ACC112 (cell line): ENCODE data around the gene MCC.

ENCODE experiments used
- H2AFZ ChIP-seq: fragments of 200-600 bp; sonication (generic); one replicate; pipeline ENCODE4 v1.6.0; 2017; ENCODE audit warnings: antibody characterized with exemption, low read length; ENCODE audit not compliant: unreplicated experiment
- H3K27ac ChIP-seq: fragments of 200-600 bp; sonication (generic); 2 replicates; pipeline ENCODE4 v1.5.1; 2014; ENCODE audit warnings: low read depth, mild to moderate bottlenecking, antibody characterized with exemption, low read length, moderate library complexity
- H3K27me3 ChIP-seq: fragments of 200-600 bp; sonication (generic); 2 replicates; pipeline ENCODE4 v1.6.1; 2014; ENCODE audit warnings: mild to moderate bottlenecking, antibody characterized with exemption, low read length, moderate library complexity, mixed read lengths; ENCODE audit not compliant: insufficient read depth
- H3K36me3 ChIP-seq: fragments of 200-600 bp; sonication (generic); 2 replicates; pipeline ENCODE4 v1.6.1; 2016; ENCODE audit warnings: mild to moderate bottlenecking, antibody characterized with exemption, low read length, moderate library complexity, mixed read lengths; ENCODE audit not compliant: insufficient read depth
- H3K4me1 ChIP-seq: fragments of 200-600 bp; sonication (generic); one replicate; pipeline ENCODE4 v1.6.1; 2016; ENCODE audit warnings: low read length, mixed read lengths; ENCODE audit not compliant: insufficient read depth, unreplicated experiment, control insufficient read depth
- H3K4me3 ChIP-seq: fragments of 200-600 bp; sonication (generic); 2 replicates; pipeline ENCODE4 v1.5.1; 2014; ENCODE audit warnings: mild to moderate bottlenecking, low read depth, low read length
- H3K79me2 ChIP-seq: fragments of 200-600 bp; sonication (generic); one replicate; pipeline ENCODE4 v1.6.0; 2016; ENCODE audit warnings: low read length; ENCODE audit not compliant: control insufficient read depth, unreplicated experiment, insufficient read depth

MCC gene

DNA sequence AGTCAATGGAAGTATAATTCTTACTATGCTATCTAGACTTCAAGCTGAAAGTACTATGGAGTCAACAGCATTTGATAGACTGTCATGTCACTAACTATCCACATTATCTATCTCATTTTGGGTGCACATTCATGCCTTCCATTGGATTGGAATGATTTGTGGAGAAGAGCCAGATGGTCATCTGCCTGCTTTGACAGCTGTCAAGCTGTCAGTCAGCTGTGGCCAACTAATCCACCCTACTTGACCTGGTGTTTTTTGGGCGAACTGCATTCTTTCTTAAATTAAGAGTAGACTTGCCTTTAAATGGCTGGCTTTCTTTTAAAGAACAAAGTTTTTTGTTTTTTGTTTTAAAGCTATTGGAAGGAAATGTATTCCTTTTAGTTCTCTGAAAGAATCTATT is 360.2 kb downstream of the MCC start:
- Histone ChIP-seq H3K79me2 (no peaks in the 10 kb centered on the region), H3K4me3 (no peak overlapping the region), H3K27me3 (no peaks in the 10 kb centered on the region), H3K27ac (no peak overlapping the region), H3K4me1 (no peaks in the 10 kb centered on the region), H3K36me3 (no peaks in the 10 kb centered on the region), H2AFZ (no peak overlapping the region)

- H3K36me3 ChIP-seq, result no peaks in the 10 kb centered on the region
- H3K4me3 ChIP-seq, result no peak overlapping the region
- H3K27me3 ChIP-seq, result no peaks in the 10 kb centered on the region
- H3K4me1 ChIP-seq, result peaks cover 10% of the 10 kb centered on the region
- no peaks in the 10 kb centered on the region for H3K79me2 ChIP-seq
- H2AFZ ChIP-seq, result no peak overlapping the region
- H3K27ac ChIP-seq, result no peak overlapping the region
Observed at GRCh38 chr5:113127021-113127420, 361.2 kb downstream of the MCC start.

GRCh38 chr5:113125371-113125770 is 362.9 kb downstream of the MCC start:
- peaks cover 15% of the 10 kb centered on the region for H3K4me1 ChIP-seq
- no peak overlapping the region for H3K27ac ChIP-seq
- no peak overlapping the region for H2AFZ ChIP-seq
- no peaks in the 10 kb centered on the region for H3K36me3 ChIP-seq
- H3K79me2 ChIP-seq, result no peaks in the 10 kb centered on the region
- no peak overlapping the region for H3K4me3 ChIP-seq
- H3K27me3 ChIP-seq, result no peaks in the 10 kb centered on the region

- no peak overlapping the region for H3K27ac ChIP-seq
- H3K27me3 ChIP-seq, result no peaks in the 10 kb centered on the region
- H3K4me3 ChIP-seq, result no peak overlapping the region
- no peaks in the 10 kb centered on the region for H3K79me2 ChIP-seq
- H3K36me3 ChIP-seq, result no peaks in the 10 kb centered on the region
- H2AFZ ChIP-seq, result no peak overlapping the region
- H3K4me1 ChIP-seq, result peaks cover 15% of the 10 kb centered on the region
Observed at GRCh38 chr5:113124914-113125313, 363.3 kb downstream of the MCC start.

DNA sequence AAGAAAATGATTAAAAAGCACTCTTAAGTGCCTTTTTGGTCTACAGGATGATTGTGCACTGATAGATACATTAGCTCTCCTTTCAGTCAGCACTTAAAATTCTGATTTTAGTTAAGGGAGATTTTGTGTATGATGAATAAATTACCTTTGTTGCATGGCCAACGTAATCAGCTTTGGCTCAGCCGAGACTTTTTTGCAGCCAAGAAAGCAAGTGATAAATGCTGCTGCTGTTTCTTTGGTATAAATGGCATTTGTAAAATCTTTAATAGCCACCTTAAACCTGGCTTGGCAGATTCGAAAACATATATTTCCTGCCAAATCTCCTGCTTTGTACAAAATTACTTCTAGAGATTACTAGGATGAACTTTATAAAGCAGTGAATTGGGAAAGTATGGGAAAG is 364.0 kb downstream of the MCC start:
- Histone ChIP-seq H3K79me2 (no peaks in the 10 kb centered on the region), H3K36me3 (no peaks in the 10 kb centered on the region)

DNA sequence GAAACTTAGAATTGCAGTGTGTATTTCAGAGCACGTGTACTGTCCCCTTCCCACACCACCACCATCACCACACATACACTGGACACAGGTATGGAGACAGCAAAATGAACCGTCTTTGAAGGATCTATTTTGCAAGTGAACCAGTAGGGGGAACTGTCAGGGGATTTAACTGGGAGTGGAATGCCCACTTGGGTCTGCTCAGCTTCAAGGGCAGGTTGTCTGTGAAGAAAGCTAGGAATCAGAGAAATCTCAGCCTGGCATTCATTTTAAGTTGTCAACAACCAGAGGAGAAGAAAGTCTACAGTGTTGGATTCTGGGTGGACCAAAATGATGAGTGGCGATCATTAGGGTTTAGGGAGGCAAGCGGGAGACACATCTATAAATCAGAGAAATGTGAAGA is 364.6 kb downstream of the MCC start:
- no peaks in the 10 kb centered on the region for H3K27me3 ChIP-seq
- H3K27ac ChIP-seq, result no peak overlapping the region
- no peak overlapping the region for H3K4me3 ChIP-seq
- H2AFZ ChIP-seq, result no peak overlapping the region
- no peaks in the 10 kb centered on the region for H3K79me2 ChIP-seq
- peaks cover 25% of the 10 kb centered on the region for H3K4me1 ChIP-seq
- H3K36me3 ChIP-seq, result no peaks in the 10 kb centered on the region

More for the DNA sequence above, 364.0 kb downstream of the MCC start:
- no peak overlapping the region for H2AFZ ChIP-seq
- no peaks in the 10 kb centered on the region for H3K27me3 ChIP-seq
- H3K4me1 ChIP-seq, result peaks cover 20% of the 10 kb centered on the region
- no peak overlapping the region for H3K27ac ChIP-seq
- H3K4me3 ChIP-seq, result no peak overlapping the region

GRCh38 chr5:113122053-113122452 is 366.2 kb downstream of the MCC start:
- H2AFZ ChIP-seq, result no peak overlapping the region
- H3K79me2 ChIP-seq, result no peaks in the 10 kb centered on the region
- H3K4me3 ChIP-seq, result no peak overlapping the region
- no peaks in the 10 kb centered on the region for H3K27me3 ChIP-seq
- H3K27ac ChIP-seq, result peak overlapping the region; percentile 85
- H3K4me1 ChIP-seq, result peaks cover 25% of the 10 kb centered on the region
- no peaks in the 10 kb centered on the region for H3K36me3 ChIP-seq

- no peak overlapping the region for H3K27ac ChIP-seq
- no peak overlapping the region for H3K4me3 ChIP-seq
- H3K27me3 ChIP-seq, result no peaks in the 10 kb centered on the region
- no peaks in the 10 kb centered on the region for H3K79me2 ChIP-seq
- no peaks in the 10 kb centered on the region for H3K36me3 ChIP-seq
- no peak overlapping the region for H2AFZ ChIP-seq
- peaks cover 25% of the 10 kb centered on the region for H3K4me1 ChIP-seq
Observed at GRCh38 chr5:113119246-113119924, 368.9 kb downstream of the MCC start.

GRCh38 chr5:113118765-113119164 is 369.5 kb downstream of the MCC start:
- Histone ChIP-seq H3K4me1 (peaks cover 25% of the 10 kb centered on the region), H3K79me2 (no peaks in the 10 kb centered on the region), H3K27me3 (no peaks in the 10 kb centered on the region), H3K27ac (no peak overlapping the region), H2AFZ (no peak overlapping the region), H3K4me3 (no peak overlapping the region), H3K36me3 (no peaks in the 10 kb centered on the region)

GRCh38 chr5:113118298-113118697 is 370.0 kb downstream of the MCC start:
- no peak overlapping the region for H3K27ac ChIP-seq
- H3K79me2 ChIP-seq, result no peaks in the 10 kb centered on the region
- peaks cover 25% of the 10 kb centered on the region for H3K4me1 ChIP-seq
- H3K27me3 ChIP-seq, result no peaks in the 10 kb centered on the region
- H3K4me3 ChIP-seq, result no peak overlapping the region
- H2AFZ ChIP-seq, result no peak overlapping the region
- no peaks in the 10 kb centered on the region for H3K36me3 ChIP-seq

- H3K27ac ChIP-seq, result no peak overlapping the region
- no peak overlapping the region for H3K4me3 ChIP-seq
- H2AFZ ChIP-seq, result no peak overlapping the region
- peaks cover 22% of the 10 kb centered on the region for H3K4me1 ChIP-seq
- H3K79me2 ChIP-seq, result no peaks in the 10 kb centered on the region
- no peaks in the 10 kb centered on the region for H3K36me3 ChIP-seq
- H3K27me3 ChIP-seq, result no peaks in the 10 kb centered on the region
Observed at GRCh38 chr5:113117543-113118115, 370.6 kb downstream of the MCC start.
